ENCODE data around the gene EDIL3. TPM values are rescaled to one million over a fixed set of nuclear protein-coding genes. Genes with fewer than 3 reads are reported as not detected.

The EDIL3 gene
- total and polyA plus RNA-seq, 10 of the 15 experiments (the other 5 are each of a cell fraction or from before 2014, with no cell fraction given), result 0.01 to 0.62 (median 0.20) TPM

- Histone ChIP-seq H3K27me3 (replicated peaks in 1 of 2; ENCODE audit: control insufficient read depth in 2 of 2, insufficient read depth in 2 of 2, low read length in 1 of 2) (no peaks in the 10 kb centered on the region), H3K4me2 (ENCODE audit: control insufficient read depth, insufficient read depth) (no peak overlapping the region), H3K27ac (ENCODE audit: control insufficient read depth, insufficient read depth) (no peak overlapping the region), H3K9me3 (replicated peaks; ENCODE audit: control insufficient read depth, insufficient read depth, low read length) (no peaks in the 10 kb centered on the region), H3K4me1 (ENCODE audit: control insufficient read depth, insufficient read depth, low read length) (no peaks in the 10 kb centered on the region), H3K4me3 (no peak overlapping the region), H3K36me3 (ENCODE audit: control insufficient read depth in 2 of 2, insufficient read depth in 2 of 2, low read length in 1 of 2) (no peaks in the 10 kb centered on the region), H4K20me1 (ENCODE audit: control insufficient read depth, insufficient read depth) (no peaks in the 10 kb centered on the region), H3K79me2 (ENCODE audit: control insufficient read depth, insufficient read depth, low read length) (no peaks in the 10 kb centered on the region), H2AFZ (ENCODE audit: control insufficient read depth, low read depth, low read length) (no peak overlapping the region), H3K9ac (ENCODE audit: control insufficient read depth, insufficient read depth, low read length) (no peak overlapping the region)
- 0% methylated on average over 1 of the region's 1 CpG for WGBS (ENCODE audit: insufficient coverage, insufficient replicate concordance, low lambda C conversion rate, missing lambda C conversion rate)
- ATAC-seq (no peak), DNase-seq (ENCODE audit: low read depth, low spot score) (no peak), FAIRE-seq (no peak)
- POLR2A ChIA-PET, result no interaction called here
- TF ChIP-seq WRNIP1 (IDR thresholded peaks at IDR 0.05; ENCODE audit: borderline replicate concordance, low read depth, low read length), result no peak
- no peak for TF ChIP-seq NR2F1 (conservative IDR thresholded peaks at IDR 0.05)
- no peak for TF ChIP-seq MEF2B (IDR thresholded peaks at IDR 0.05; ENCODE audit: partially characterized antibody, poor library complexity, severe bottlenecking)
- no peak for TF ChIP-seq CREM (IDR thresholded peaks at IDR 0.05; ENCODE audit: low read depth)
- TF ChIP-seq SUZ12 (IDR thresholded peaks at IDR 0.05; ENCODE audit: unreplicated experiment), result no peak
- TF ChIP-seq SIN3A (IDR thresholded peaks at IDR 0.05; ENCODE audit: low read depth, low read length), result no peak
- TF ChIP-seq USF1 (IDR thresholded peaks at IDR 0.05; ENCODE audit: borderline replicate concordance, extremely low read length, insufficient read depth, low read depth, low read length), result no peak
- TF ChIP-seq RAD21 (IDR thresholded peaks at IDR 0.05; ENCODE audit: insufficient read depth, low read depth, low read length), result no peak
- TF ChIP-seq CBX5 (IDR thresholded peaks at IDR 0.05; ENCODE audit: low read depth), result no peak
- no peak for TF ChIP-seq MXI1 (IDR thresholded peaks at IDR 0.05; ENCODE audit: low read depth, low read length)
- no peak for TF ChIP-seq SRF (IDR thresholded peaks at IDR 0.05; ENCODE audit: low read depth in 2 of 2, low read length in 2 of 2)
- TF ChIP-seq BRCA1 (IDR thresholded peaks at IDR 0.05; ENCODE audit: low read depth, low read length), result no peak
- TF ChIP-seq BCL11A (IDR thresholded peaks at IDR 0.05; ENCODE audit: low read depth, low read length), result no peak
- no TSS peak for BruUV-seq (replicated peaks)
- RAD21 ChIA-PET (ENCODE audit: unreplicated experiment), result no interaction called here
- in situ Hi-C loops (cut with MboI), result no loop called here
- SMC1A ChIA-PET (ENCODE audit: uncharacterized antibody, unreplicated experiment), result interaction anchor here (1.1 kb wide), 1 partner anchor 11 kb away, joined by 3 read pairs; no protein-coding TSS in a partner anchor
- intact Hi-C loops (cut with micrococcal nuclease; ENCODE audit: unreplicated experiment), result no loop called here
- CTCF ChIA-PET, result no interaction called here
Observed at GRCh38 chr5:84202136-84202535, 182.5 kb downstream of the EDIL3 start.
